HepG2 (cell line): ENCODE measurements around the gene PCIF1. TPM values are rescaled to one million over a fixed set of nuclear protein-coding genes. Genes with fewer than 3 reads are reported as not detected.
A peak's percentile ranks its signal among the peaks of the same experiment; 100 is the strongest.

ENCODE experiments used
- BHLHE40 ChIP-seq: IDR thresholded peaks from 2 replicates; pipeline ENCODE4 v1.6.1; 2011; ENCODE audit warnings: low read length, improper control_type of control experiment
- FOXA1 ChIP-seq, 2 experiments: fragments of 450-650 bp in 1 of 2; sonication (generic) in 1 of 2; formaldehyde crosslinking in 1 of 2; IDR thresholded peaks; 2 replicates each; pipeline versions ENCODE4 v1.4.0 to v1.6.1; 2016 to 2020; ENCODE audit warnings: missing genetic modification reagents in 1 of 2
- FOXK2 ChIP-seq: fragments of 450-650 bp; IDR thresholded peaks from 2 replicates; pipeline ENCODE4 v1.6.1; 2016
- HDAC2 ChIP-seq: sonication (generic); formaldehyde crosslinking; IDR thresholded peaks from 2 replicates; pipeline ENCODE4 v1.4.0; 2020; ENCODE audit warnings: missing genetic modification reagents
- MIXL1 ChIP-seq: IDR thresholded peaks from 2 replicates; pipeline ENCODE4 v1.6.1; 2016
- PHF20 ChIP-seq: sonication (generic); formaldehyde crosslinking; IDR thresholded peaks from 2 replicates; pipeline ENCODE4 v1.5.0; 2020; ENCODE audit warnings: mild to moderate bottlenecking, missing genetic modification reagents
- RNF2 ChIP-seq: fragments of 450-650 bp; conservative IDR thresholded peaks from 2 replicates; pipeline ENCODE4 v1.6.1; 2016; ENCODE audit warnings: low read depth
- TAF1 ChIP-seq: sonication (generic); formaldehyde crosslinking; IDR thresholded peaks from 2 replicates; pipeline ENCODE4 v1.4.0; 2020; ENCODE audit warnings: missing genetic modification reagents
- TBL1XR1 ChIP-seq: fragments of 150-350 bp; IDR thresholded peaks from 2 replicates; pipeline ENCODE4 v1.6.1; 2014; ENCODE audit warnings: borderline replicate concordance, low read length; ENCODE audit not compliant: partially characterized antibody
- XBP1 ChIP-seq: sonication (generic); formaldehyde crosslinking; IDR thresholded peaks from 2 replicates; pipeline ENCODE4 v1.5.0; 2020; ENCODE audit warnings: missing genetic modification reagents
- YEATS2 ChIP-seq: sonication (generic); formaldehyde crosslinking; IDR thresholded peaks from 2 replicates; pipeline ENCODE4 v1.4.0; 2020; ENCODE audit warnings: missing genetic modification reagents, borderline replicate concordance
- ZEB1 ChIP-seq: IDR thresholded peaks from 2 replicates; pipeline ENCODE4 v1.6.1; 2012; ENCODE audit warnings: mild to moderate bottlenecking, low read depth, inconsistent platforms; ENCODE audit not compliant: insufficient replicate concordance
- ZNF160 ChIP-seq: sonication (generic); formaldehyde crosslinking; IDR thresholded peaks from 2 replicates; pipeline ENCODE4 v1.8.0; 2022; ENCODE audit warnings: mild to moderate bottlenecking, inconsistent platforms, missing genetic modification reagents
- ZNF510 ChIP-seq: sonication (generic); formaldehyde crosslinking; IDR thresholded peaks from 2 replicates; pipeline ENCODE4 v1.4.0; 2020; ENCODE audit warnings: low read depth, mild to moderate bottlenecking, missing genetic modification reagents
- ZNF766 ChIP-seq: sonication (generic); formaldehyde crosslinking; IDR thresholded peaks from 2 replicates; pipeline ENCODE4 v1.5.0; 2020; ENCODE audit warnings: missing genetic modification reagents, borderline replicate concordance
- ZNF879 ChIP-seq: sonication (generic); formaldehyde crosslinking; IDR thresholded peaks from 2 replicates; pipeline ENCODE4 v1.8.1; 2023; ENCODE audit warnings: missing genetic modification reagents
- polyA plus RNA-seq, 8 experiments: library from polyadenylated mRNA; depleted of rRNA in 3 of 8; stranded (reverse) in 7 of 8; unstranded in 1 of 8; fragments of >200 nt; fragmentation: Illumina TruSeq in 4 of 8; extraction: Trizol in 4 of 8; gene quantifications; 2 replicates each; pipeline versions ENCODE4 v1.2.1 to v1.2.3, GENCODE V29; 2011 to 2016; ENCODE audit warnings: low read depth in 4 of 8, missing spikeins in 1 of 8, mixed read lengths in 1 of 8; ENCODE audit not compliant: insufficient read depth in 1 of 8
- total RNA-seq, 5 experiments: library from RNA; depleted of rRNA; stranded (reverse); fragments of >200 nt; fragmentation: Illumina TruSeq; extraction: Trizol; gene quantifications; 2 replicates each; pipeline ENCODE4 v1.2.3, GENCODE V29; 2016; ENCODE audit warnings: low read depth in 1 of 5
- TF ChIP-seq, protein P1 (sequence below): sonication (generic); formaldehyde crosslinking; IDR thresholded peaks from 2 replicates; pipeline ENCODE4 v1.8.0; 2022; ENCODE audit warnings: missing genetic modification reagents, mild to moderate bottlenecking, moderate library complexity, borderline replicate concordance
- TF ChIP-seq, protein P2 (sequence below): sonication (generic); formaldehyde crosslinking; IDR thresholded peaks from 2 replicates; pipeline ENCODE4 v1.4.0; 2020; ENCODE audit warnings: mild to moderate bottlenecking, missing genetic modification reagents
- TF ChIP-seq, protein P3 (sequence below): sonication (generic); formaldehyde crosslinking; IDR thresholded peaks from 2 replicates; pipeline ENCODE4 v1.4.0; 2020; ENCODE audit warnings: low read depth, mild to moderate bottlenecking, missing genetic modification reagents
- TF ChIP-seq, protein P4 (sequence below): sonication (generic); formaldehyde crosslinking; conservative IDR thresholded peaks from 2 replicates; pipeline ENCODE4 v1.4.0; 2020; ENCODE audit warnings: mild to moderate bottlenecking, missing genetic modification reagents, moderate library complexity

Gene PCIF1
- total and polyA plus RNA-seq, 2 of the 13 experiments (the other 11 are each of a cell fraction or from before 2014, with no cell fraction given), result 20.9 to 24.4 TPM

DNA sequence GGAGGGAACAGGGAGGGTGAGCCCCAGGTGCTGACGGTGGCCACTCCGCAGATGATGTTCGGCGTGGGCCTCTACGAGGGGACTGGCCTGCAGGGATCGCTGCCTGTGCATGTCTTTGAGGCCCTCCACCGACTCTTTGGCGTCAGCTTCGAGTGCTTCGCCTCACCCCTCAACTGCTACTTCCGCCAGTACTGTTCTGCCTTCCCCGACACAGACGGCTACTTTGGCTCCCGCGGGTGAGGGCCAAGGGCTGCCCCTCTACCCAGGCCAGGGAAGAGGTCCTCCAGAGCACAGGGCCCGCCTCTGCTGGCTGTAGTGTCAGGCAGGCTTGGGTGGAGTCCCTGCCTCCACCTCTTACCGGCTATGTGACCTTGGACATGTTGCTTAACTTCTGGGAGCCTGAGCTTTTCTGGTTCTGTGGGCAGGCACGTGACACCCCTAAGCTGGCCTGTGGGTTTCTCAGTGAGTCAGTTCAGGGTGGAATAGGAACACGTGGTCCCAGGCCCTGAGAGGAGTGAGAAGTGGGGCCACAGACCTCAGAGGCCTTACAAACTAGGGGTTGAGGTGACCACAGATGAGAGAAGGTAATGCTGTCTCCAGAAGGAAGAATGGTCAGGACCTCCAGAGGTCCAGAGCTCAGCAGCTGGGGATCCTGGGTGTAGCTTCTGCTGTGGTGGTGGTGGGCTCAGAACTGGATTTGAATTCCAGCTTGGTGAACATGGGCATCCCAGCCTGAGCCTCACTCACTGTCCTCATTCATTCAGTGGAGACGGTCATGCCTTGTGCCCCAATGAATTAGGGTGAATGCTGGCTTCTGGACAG is 11.9 kb downstream of the PCIF1 start (continued):
- TF ChIP-seq, protein P1, sequence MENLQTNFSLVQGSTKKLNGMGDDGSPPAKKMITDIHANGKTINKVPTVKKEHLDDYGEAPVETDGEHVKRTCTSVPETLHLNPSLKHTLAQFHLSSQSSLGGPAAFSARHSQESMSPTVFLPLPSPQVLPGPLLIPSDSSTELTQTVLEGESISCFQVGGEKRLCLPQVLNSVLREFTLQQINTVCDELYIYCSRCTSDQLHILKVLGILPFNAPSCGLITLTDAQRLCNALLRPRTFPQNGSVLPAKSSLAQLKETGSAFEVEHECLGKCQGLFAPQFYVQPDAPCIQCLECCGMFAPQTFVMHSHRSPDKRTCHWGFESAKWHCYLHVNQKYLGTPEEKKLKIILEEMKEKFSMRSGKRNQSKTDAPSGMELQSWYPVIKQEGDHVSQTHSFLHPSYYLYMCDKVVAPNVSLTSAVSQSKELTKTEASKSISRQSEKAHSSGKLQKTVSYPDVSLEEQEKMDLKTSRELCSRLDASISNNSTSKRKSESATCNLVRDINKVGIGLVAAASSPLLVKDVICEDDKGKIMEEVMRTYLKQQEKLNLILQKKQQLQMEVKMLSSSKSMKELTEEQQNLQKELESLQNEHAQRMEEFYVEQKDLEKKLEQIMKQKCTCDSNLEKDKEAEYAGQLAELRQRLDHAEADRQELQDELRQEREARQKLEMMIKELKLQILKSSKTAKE (CRISPR knock-in tag), result 0 out of 2 replicates have a peak, but pooled peaks have one; percentile 47
- TF ChIP-seq, protein P2, sequence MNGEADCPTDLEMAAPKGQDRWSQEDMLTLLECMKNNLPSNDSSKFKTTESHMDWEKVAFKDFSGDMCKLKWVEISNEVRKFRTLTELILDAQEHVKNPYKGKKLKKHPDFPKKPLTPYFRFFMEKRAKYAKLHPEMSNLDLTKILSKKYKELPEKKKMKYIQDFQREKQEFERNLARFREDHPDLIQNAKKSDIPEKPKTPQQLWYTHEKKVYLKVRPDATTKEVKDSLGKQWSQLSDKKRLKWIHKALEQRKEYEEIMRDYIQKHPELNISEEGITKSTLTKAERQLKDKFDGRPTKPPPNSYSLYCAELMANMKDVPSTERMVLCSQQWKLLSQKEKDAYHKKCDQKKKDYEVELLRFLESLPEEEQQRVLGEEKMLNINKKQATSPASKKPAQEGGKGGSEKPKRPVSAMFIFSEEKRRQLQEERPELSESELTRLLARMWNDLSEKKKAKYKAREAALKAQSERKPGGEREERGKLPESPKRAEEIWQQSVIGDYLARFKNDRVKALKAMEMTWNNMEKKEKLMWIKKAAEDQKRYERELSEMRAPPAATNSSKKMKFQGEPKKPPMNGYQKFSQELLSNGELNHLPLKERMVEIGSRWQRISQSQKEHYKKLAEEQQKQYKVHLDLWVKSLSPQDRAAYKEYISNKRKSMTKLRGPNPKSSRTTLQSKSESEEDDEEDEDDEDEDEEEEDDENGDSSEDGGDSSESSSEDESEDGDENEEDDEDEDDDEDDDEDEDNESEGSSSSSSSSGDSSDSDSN, result peak; percentile 67; the same call in 1 of the 2 replicates
- peak; percentile 99 for TF ChIP-seq BHLHE40
- TF ChIP-seq, protein P3, sequence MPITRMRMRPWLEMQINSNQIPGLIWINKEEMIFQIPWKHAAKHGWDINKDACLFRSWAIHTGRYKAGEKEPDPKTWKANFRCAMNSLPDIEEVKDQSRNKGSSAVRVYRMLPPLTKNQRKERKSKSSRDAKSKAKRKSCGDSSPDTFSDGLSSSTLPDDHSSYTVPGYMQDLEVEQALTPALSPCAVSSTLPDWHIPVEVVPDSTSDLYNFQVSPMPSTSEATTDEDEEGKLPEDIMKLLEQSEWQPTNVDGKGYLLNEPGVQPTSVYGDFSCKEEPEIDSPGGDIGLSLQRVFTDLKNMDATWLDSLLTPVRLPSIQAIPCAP (CRISPR knock-in tag), result no peak
- TF ChIP-seq, protein P4, sequence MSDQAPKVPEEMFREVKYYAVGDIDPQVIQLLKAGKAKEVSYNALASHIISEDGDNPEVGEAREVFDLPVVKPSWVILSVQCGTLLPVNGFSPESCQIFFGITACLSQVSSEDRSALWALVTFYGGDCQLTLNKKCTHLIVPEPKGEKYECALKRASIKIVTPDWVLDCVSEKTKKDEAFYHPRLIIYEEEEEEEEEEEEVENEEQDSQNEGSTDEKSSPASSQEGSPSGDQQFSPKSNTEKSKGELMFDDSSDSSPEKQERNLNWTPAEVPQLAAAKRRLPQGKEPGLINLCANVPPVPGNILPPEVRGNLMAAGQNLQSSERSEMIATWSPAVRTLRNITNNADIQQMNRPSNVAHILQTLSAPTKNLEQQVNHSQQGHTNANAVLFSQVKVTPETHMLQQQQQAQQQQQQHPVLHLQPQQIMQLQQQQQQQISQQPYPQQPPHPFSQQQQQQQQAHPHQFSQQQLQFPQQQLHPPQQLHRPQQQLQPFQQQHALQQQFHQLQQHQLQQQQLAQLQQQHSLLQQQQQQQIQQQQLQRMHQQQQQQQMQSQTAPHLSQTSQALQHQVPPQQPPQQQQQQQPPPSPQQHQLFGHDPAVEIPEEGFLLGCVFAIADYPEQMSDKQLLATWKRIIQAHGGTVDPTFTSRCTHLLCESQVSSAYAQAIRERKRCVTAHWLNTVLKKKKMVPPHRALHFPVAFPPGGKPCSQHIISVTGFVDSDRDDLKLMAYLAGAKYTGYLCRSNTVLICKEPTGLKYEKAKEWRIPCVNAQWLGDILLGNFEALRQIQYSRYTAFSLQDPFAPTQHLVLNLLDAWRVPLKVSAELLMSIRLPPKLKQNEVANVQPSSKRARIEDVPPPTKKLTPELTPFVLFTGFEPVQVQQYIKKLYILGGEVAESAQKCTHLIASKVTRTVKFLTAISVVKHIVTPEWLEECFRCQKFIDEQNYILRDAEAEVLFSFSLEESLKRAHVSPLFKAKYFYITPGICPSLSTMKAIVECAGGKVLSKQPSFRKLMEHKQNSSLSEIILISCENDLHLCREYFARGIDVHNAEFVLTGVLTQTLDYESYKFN (CRISPR knock-in tag), result peak; percentile 86
- peak; percentile 94 for TF ChIP-seq RNF2
- TF ChIP-seq FOXK2, result no peak
- TF ChIP-seq TAF1 (CRISPR knock-in tag), result peak; percentile 44; the same call in 1 of the 2 replicates
- TF ChIP-seq ZEB1, result no peak
- peak; percentile 49 for TF ChIP-seq TBL1XR1
- 0 out of 2 replicates have a peak, but pooled peaks have one; percentile 21 for TF ChIP-seq ZNF879 (CRISPR knock-in tag)
- peak; percentile 72 for TF ChIP-seq PHF20 (CRISPR knock-in tag)
- TF ChIP-seq FOXA1 (IDR thresholded peaks at IDR 0.05), result no peak
- TF ChIP-seq FOXA1 (CRISPR knock-in tag; IDR thresholded peaks at IDR 0.05), result peak; percentile 11; the same call in 1 of the 2 replicates
- peak; percentile 53; the same call in 1 of the 2 replicates for TF ChIP-seq ZNF510 (CRISPR knock-in tag)
- TF ChIP-seq XBP1, result peak; percentile 73; the same call in 1 of the 2 replicates
- TF ChIP-seq MIXL1, result peak; percentile 80; the same call in 1 of the 2 replicates
- peak; percentile 99 for TF ChIP-seq ZNF766 (CRISPR knock-in tag)
- TF ChIP-seq YEATS2 (CRISPR knock-in tag), result peak; percentile 84; the same call in 1 of the 2 replicates
- TF ChIP-seq HDAC2, result peak; percentile 96
- peak; percentile 80; the same call in 1 of the 2 replicates for TF ChIP-seq ZNF160 (CRISPR knock-in tag)
